ENCODE measurements around the gene SLC27A5. TPM values are rescaled to one million over a fixed set of nuclear protein-coding genes. Genes with fewer than 3 reads are reported as not detected.
"Not testable (repeated sequence)": the region's sequence is repeated elsewhere in the genome, so short reads cannot be mapped to it uniquely, and the experiment has no call there.

The SLC27A5 gene
- total and polyA plus RNA-seq, 2 donors (not counting 3 experiments of a cell fraction or from before 2014, with no cell fraction given): 7.1 to 16.0 TPM

DNA sequence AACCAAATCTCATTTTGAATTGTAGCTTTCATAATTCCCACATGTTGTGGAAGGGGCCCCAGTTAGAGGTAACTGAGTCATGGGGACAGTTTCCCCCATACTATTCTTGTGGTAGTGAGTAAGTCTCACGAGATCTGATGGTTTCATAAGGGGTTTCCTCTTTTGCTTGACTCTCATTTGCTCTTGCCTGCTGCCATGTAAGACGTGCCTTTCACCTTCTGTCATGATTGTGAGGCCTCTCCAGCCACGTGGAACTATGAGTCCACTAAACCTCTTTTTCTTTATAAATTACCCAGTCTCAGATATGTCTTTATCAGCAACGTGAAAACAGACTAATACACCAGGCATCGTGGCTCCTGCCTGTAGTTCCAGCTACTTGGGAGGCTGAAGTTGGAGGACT, 61.8 kb downstream of the SLC27A5 start:
- dilution Hi-C loops (cut with MboI; ENCODE audit: extremely low pct_ligation_motif_present, low sequenced_read_pairs); H3K9me1 ChIP-seq (replicated peaks; ENCODE audit: control insufficient read depth, extremely low read depth, insufficient read depth, low read length); H2AFZ ChIP-seq (ENCODE audit: low read depth, low read length); H3K4me2 ChIP-seq (ENCODE audit: insufficient read depth, low read length); H3K4me3 ChIP-seq (replicated peaks in 1 of 3; ENCODE audit: insufficient read depth in 1 of 3, low read depth in 1 of 3, low read length in 3 of 3); H4K20me1 ChIP-seq (replicated peaks; ENCODE audit: control insufficient read depth, extremely low read depth, insufficient read depth, low read length); H3K9me3 ChIP-seq (replicated peaks; ENCODE audit: control insufficient read depth, insufficient read depth, low read length); H3K79me2 ChIP-seq (ENCODE audit: control insufficient read depth, insufficient read depth, low read length); POLR2A ChIA-PET; H3K36me3 ChIP-seq (ENCODE audit: control insufficient read depth in 2 of 2, extremely low read depth in 1 of 2, insufficient read depth in 2 of 2, low read length in 2 of 2); H3K27me3 ChIP-seq (ENCODE audit: control insufficient read depth in 2 of 2, insufficient read depth in 2 of 2, low read length in 2 of 2); DNase-seq (ENCODE audit: low read depth, low spot score); H3K4me1 ChIP-seq (ENCODE audit: control insufficient read depth, extremely low read depth, insufficient read depth, low read length); intact Hi-C loops (cut with micrococcal nuclease); H3K27ac ChIP-seq (ENCODE audit: insufficient read depth, low read depth, low read length); FAIRE-seq; CTCF ChIA-PET; BruUV-seq (replicated peaks); H3K9ac ChIP-seq (replicated peaks; ENCODE audit: extremely low read depth, insufficient read depth, low read length): not testable (repeated sequence)

DNA sequence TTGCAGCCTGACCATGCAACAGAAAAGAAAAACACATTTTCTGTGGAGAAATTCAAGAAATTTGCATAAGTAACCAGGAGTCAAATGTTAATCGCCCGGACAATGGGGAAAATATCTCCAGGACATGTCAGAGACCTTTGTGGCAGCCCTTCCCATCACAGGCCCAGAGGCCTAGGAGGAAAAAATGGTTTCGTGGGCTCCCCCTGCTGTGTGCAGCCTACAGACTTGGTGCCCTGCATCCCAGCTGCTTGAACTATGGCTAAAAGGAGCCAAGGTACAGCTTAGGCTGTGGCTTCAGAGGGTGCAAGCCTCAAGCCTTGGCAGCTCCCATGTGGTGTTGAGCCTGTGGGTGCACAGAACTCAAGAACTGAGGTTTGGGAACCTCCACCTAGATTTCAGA, 62.9 kb downstream of the SLC27A5 start:
- dilution Hi-C loops (cut with MboI; ENCODE audit: extremely low pct_ligation_motif_present, low sequenced_read_pairs); H3K4me3 ChIP-seq (replicated peaks in 1 of 3; ENCODE audit: insufficient read depth in 1 of 3, low read depth in 1 of 3, low read length in 3 of 3); H3K36me3 ChIP-seq (ENCODE audit: control insufficient read depth in 2 of 2, extremely low read depth in 1 of 2, insufficient read depth in 2 of 2, low read length in 2 of 2); BruUV-seq (replicated peaks); H3K9ac ChIP-seq (replicated peaks; ENCODE audit: extremely low read depth, insufficient read depth, low read length); H3K27ac ChIP-seq (ENCODE audit: insufficient read depth, low read depth, low read length); intact Hi-C loops (cut with micrococcal nuclease); H2AFZ ChIP-seq (ENCODE audit: low read depth, low read length); DNase-seq (ENCODE audit: low read depth, low spot score); H4K20me1 ChIP-seq (replicated peaks; ENCODE audit: control insufficient read depth, extremely low read depth, insufficient read depth, low read length); CTCF ChIA-PET; H3K9me1 ChIP-seq (replicated peaks; ENCODE audit: control insufficient read depth, extremely low read depth, insufficient read depth, low read length); H3K4me1 ChIP-seq (ENCODE audit: control insufficient read depth, extremely low read depth, insufficient read depth, low read length); H3K79me2 ChIP-seq (ENCODE audit: control insufficient read depth, insufficient read depth, low read length); H3K9me3 ChIP-seq (replicated peaks; ENCODE audit: control insufficient read depth, insufficient read depth, low read length); H3K27me3 ChIP-seq (ENCODE audit: control insufficient read depth in 2 of 2, insufficient read depth in 2 of 2, low read length in 2 of 2); POLR2A ChIA-PET; H3K4me2 ChIP-seq (ENCODE audit: insufficient read depth, low read length); FAIRE-seq: not testable (repeated sequence)

Small RNA genes within 50 kb of the gene (microRNA-seq; reads per million reads assigned to microRNA genes)
- gene MIR6807 (ENCODE audit: borderline number of aligned reads, borderline replicate concordance): 1.5 reads per million

Small RNA genes within 50 kb of the gene (small RNA-seq; reads per million reads assigned to genes)
- gene MIR6807 (ENCODE audit: insufficient read depth, insufficient read length, low read depth, low replicate concordance): 0.88 reads per million
- gene RN7SL525P (ENCODE audit: insufficient read depth, insufficient read length, low read depth, low replicate concordance): not detected
- not detected for gene RN7SL693P (ENCODE audit: insufficient read depth, insufficient read length, low read depth, low replicate concordance)
- not detected for gene RNU6-1337P (ENCODE audit: insufficient read depth, insufficient read length, low read depth, low replicate concordance)

Other genes with a start within 250 kb of the SLC27A5 start
- gene ZNF8, start 233.0 kb downstream of the SLC27A5 start, total RNA-seq: 6.3 and 6.8 TPM in 2 replicates
- gene ZNF8, start 233.0 kb downstream of the SLC27A5 start, polyA plus RNA-seq: 3.7 and 4.0 TPM in 2 replicates
- 25.8 and 28.4 TPM in 2 replicates for gene ERVK3-1, start 206.6 kb downstream of the SLC27A5 start, total RNA-seq
- 25.9 and 29.3 TPM in 2 replicates for gene ERVK3-1, start 206.6 kb downstream of the SLC27A5 start, polyA plus RNA-seq
- 3.6 and 3.7 TPM in 2 replicates for gene ZSCAN22, start 185.0 kb downstream of the SLC27A5 start, total RNA-seq
- 3.6 and 3.9 TPM in 2 replicates for gene ZSCAN22, start 185.0 kb downstream of the SLC27A5 start, polyA plus RNA-seq
- 0.85 and 2.3 TPM in 2 replicates for gene A1BG, start 158.5 kb downstream of the SLC27A5 start, total RNA-seq
- 3.7 and 6.2 TPM in 2 replicates for gene A1BG, start 158.5 kb downstream of the SLC27A5 start, polyA plus RNA-seq
- gene ZNF497, start 149.2 kb downstream of the SLC27A5 start, total RNA-seq: 0.42 and 1.3 TPM in 2 replicates
- gene ZNF497, start 149.2 kb downstream of the SLC27A5 start, polyA plus RNA-seq: 0.40 and 0.62 TPM in 2 replicates
- gene ZNF837, start 131.0 kb downstream of the SLC27A5 start, total RNA-seq: 1.4 and 1.7 TPM in 2 replicates
- gene ZNF837, start 131.0 kb downstream of the SLC27A5 start, polyA plus RNA-seq: 1.6 and 2.8 TPM in 2 replicates
- gene RPS5, start 124.7 kb downstream of the SLC27A5 start, total RNA-seq: 945 and 993 TPM in 2 replicates
- gene RPS5, start 124.7 kb downstream of the SLC27A5 start, polyA plus RNA-seq: 3,430 and 4,008 TPM in 2 replicates
- 0.58 TPM in 1 of 2 replicates, not detected in the other for gene RNF225, start 116.3 kb downstream of the SLC27A5 start, total RNA-seq
- not detected in 2 replicates for gene RNF225, start 116.3 kb downstream of the SLC27A5 start, polyA plus RNA-seq
- 12.4 and 12.6 TPM in 2 replicates for gene ZNF584, start 103.3 kb downstream of the SLC27A5 start, total RNA-seq
- gene ZNF584, start 103.3 kb downstream of the SLC27A5 start, polyA plus RNA-seq: 5.9 and 6.1 TPM in 2 replicates
- 4.1 and 4.2 TPM in 2 replicates for gene ZNF132, start 71.8 kb downstream of the SLC27A5 start, total RNA-seq
- gene ZNF132, start 71.8 kb downstream of the SLC27A5 start, polyA plus RNA-seq: 0.54 and 0.62 TPM in 2 replicates
- 6.3 and 6.9 TPM in 2 replicates for gene ZNF324B, start 60.4 kb downstream of the SLC27A5 start, total RNA-seq
- 3.4 and 3.5 TPM in 2 replicates for gene ZNF324B, start 60.4 kb downstream of the SLC27A5 start, polyA plus RNA-seq
- 7.1 and 8.7 TPM in 2 replicates for gene ZNF324, start 44.9 kb downstream of the SLC27A5 start, total RNA-seq
- 6.4 and 8.8 TPM in 2 replicates for gene ZNF324, start 44.9 kb downstream of the SLC27A5 start, polyA plus RNA-seq
- gene ZNF446, start 35.6 kb downstream of the SLC27A5 start, total RNA-seq: 6.6 and 7.0 TPM in 2 replicates
- 8.3 and 11.2 TPM in 2 replicates for gene ZNF446, start 35.6 kb downstream of the SLC27A5 start, polyA plus RNA-seq
- 21.8 TPM in 2 replicates for gene ZBTB45, start 7.8 kb upstream of the SLC27A5 start, total RNA-seq
- gene ZBTB45, start 7.8 kb upstream of the SLC27A5 start, polyA plus RNA-seq: 17.8 and 25.3 TPM in 2 replicates
- 377 and 429 TPM in 2 replicates for gene TRIM28, start 32.1 kb upstream of the SLC27A5 start, total RNA-seq
- 521 and 593 TPM in 2 replicates for gene TRIM28, start 32.1 kb upstream of the SLC27A5 start, polyA plus RNA-seq
- gene CHMP2A, start 43.1 kb upstream of the SLC27A5 start, total RNA-seq: 96.8 and 105 TPM in 2 replicates
- 126 and 150 TPM in 2 replicates for gene CHMP2A, start 43.1 kb upstream of the SLC27A5 start, polyA plus RNA-seq
- 102 and 106 TPM in 2 replicates for gene UBE2M, start 46.6 kb upstream of the SLC27A5 start, total RNA-seq
- gene UBE2M, start 46.6 kb upstream of the SLC27A5 start, polyA plus RNA-seq: 86.6 and 87.8 TPM in 2 replicates
- 18.8 and 26.4 TPM in 2 replicates for gene MZF1, start 61.3 kb upstream of the SLC27A5 start, total RNA-seq
- 30.8 and 39.1 TPM in 2 replicates for gene MZF1, start 61.3 kb upstream of the SLC27A5 start, polyA plus RNA-seq

Measured in endothelial cell of umbilical vein (primary cell).